HUES48 (cell line): ENCODE results near the gene PBLD.
"Not testable (repeated sequence)": the region's sequence is repeated elsewhere in the genome, so short reads cannot be mapped to it uniquely, and the experiment has no call there.

Experiments
- H3K27ac ChIP-seq: one replicate; pipeline ENCODE4 v1.7.0; 2013; ENCODE audit warnings: low read depth, low read length, inconsistent platforms
- H3K27me3 ChIP-seq: 2 replicates; pipeline ENCODE4 v1.6.1; 2013; ENCODE audit warnings: mild to moderate bottlenecking, low read length; ENCODE audit not compliant: control insufficient read depth, insufficient read depth
- H3K36me3 ChIP-seq: 2 replicates; pipeline ENCODE4 v1.6.1; 2013; ENCODE audit warnings: low read length; ENCODE audit not compliant: control insufficient read depth, insufficient read depth
- H3K4me1 ChIP-seq: 2 replicates; pipeline ENCODE4 v1.6.1; 2013; ENCODE audit warnings: mild to moderate bottlenecking, low read length; ENCODE audit not compliant: control insufficient read depth, insufficient read depth
- H3K4me3 ChIP-seq: 2 replicates; pipeline ENCODE4 v1.5.1; 2013; ENCODE audit warnings: mild to moderate bottlenecking, low read depth, low read length
- H3K9ac ChIP-seq: 2 replicates; pipeline ENCODE4 v1.6.1; 2013; ENCODE audit warnings: mild to moderate bottlenecking, low read depth, low read length, moderate library complexity
- H3K9me3 ChIP-seq: 2 replicates; pipeline ENCODE4 v1.6.1; 2013; ENCODE audit warnings: low read length; ENCODE audit not compliant: control insufficient read depth, insufficient read depth

PBLD gene

DNA sequence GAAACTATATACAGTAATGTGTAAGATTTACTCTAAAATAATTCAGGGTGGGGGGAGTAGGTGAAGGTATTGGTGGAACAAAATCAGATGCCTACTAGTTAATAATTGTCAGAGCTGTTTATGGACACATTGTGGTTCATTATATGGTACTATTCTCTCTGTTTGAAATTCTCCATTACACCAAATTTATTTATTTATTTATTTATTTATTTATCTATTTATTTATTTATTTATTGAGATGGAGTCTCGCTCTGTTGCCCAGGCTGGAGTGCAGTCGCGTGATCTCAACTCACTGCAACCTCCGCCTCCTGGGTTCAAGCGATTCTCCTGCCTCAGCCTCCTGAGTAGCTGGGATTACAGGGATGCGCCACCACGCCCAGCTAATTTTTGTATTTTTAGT is 86.3 kb downstream of the PBLD start:
- H3K4me1 ChIP-seq, H3K9me3 ChIP-seq, H3K36me3 ChIP-seq, H3K9ac ChIP-seq, H3K27ac ChIP-seq, H3K4me3 ChIP-seq: not testable (repeated sequence)
- peaks cover 24% of the 10 kb centered on the region for H3K27me3 ChIP-seq

DNA sequence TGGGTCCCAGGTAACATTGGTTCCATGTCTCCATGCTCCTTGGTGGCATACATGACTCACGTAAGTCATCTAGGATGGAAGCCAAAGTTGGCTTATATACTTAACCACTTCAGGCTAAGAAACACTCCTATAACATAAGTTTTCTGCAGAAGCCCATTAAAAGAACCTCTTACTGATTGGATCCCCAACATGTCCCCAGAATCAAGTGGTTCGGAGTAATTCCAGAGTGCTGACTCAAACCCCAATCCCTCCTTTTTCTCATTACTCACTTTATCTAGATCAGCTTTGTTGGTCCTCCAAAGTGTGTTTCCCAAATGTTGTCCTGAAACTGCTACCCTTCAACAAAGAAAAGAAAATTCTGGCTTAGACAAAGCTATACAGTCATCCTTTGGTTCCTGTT is 90.7 kb downstream of the PBLD start:
- no peak overlapping the region for H3K4me3 ChIP-seq
- H3K36me3 ChIP-seq: no peaks in the 10 kb centered on the region
- no peak overlapping the region for H3K27ac ChIP-seq
- H3K27me3 ChIP-seq: no peaks in the 10 kb centered on the region
- H3K9me3 ChIP-seq: no peaks in the 10 kb centered on the region
- no peaks in the 10 kb centered on the region for H3K4me1 ChIP-seq
- H3K9ac ChIP-seq: no peak overlapping the region

DNA sequence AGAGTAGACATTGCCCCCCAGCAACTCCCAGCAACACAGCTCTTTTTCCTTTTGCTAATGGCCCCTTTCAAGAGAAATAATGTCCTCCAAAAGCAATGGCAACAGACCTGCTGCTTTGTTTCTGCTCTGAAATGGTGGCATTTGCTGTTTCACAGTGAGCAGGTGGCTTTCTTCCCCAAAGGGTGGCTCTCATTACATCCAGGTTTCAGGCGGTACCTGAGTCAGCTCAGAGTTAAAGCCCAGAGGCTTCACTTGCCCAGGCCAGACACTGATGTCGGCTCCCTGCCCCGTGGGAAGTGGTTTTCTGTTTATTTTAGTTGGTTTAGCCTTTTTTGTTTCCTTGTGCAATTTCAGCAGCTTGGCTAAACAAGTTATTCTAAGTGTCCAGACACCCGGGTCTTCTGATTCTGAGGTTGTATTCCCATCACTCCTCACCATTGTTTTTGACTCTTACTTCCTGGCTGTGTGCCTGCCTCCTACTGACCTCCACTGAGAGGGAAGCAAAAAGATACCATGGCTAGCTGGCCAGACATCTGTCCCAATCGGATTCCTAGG is 93.1 kb downstream of the PBLD start:
- H3K9me3 ChIP-seq: no peaks in the 10 kb centered on the region
- H3K27me3 ChIP-seq: no peaks in the 10 kb centered on the region
- no peak overlapping the region for H3K9ac ChIP-seq
- H3K4me1 ChIP-seq: no peaks in the 10 kb centered on the region
- no peaks in the 10 kb centered on the region for H3K36me3 ChIP-seq
- H3K4me3 ChIP-seq: no peak overlapping the region
- no peak overlapping the region for H3K27ac ChIP-seq

- Histone ChIP-seq H3K27ac (no peak overlapping the region), H3K27me3 (no peaks in the 10 kb centered on the region), H3K9ac (no peak overlapping the region), H3K4me1 (no peaks in the 10 kb centered on the region), H3K9me3 (no peaks in the 10 kb centered on the region), H3K36me3 (no peaks in the 10 kb centered on the region), H3K4me3 (no peak overlapping the region)
These were observed 93.7 kb downstream of the PBLD start for GRCh38 chr10:68239069-68239468.

DNA sequence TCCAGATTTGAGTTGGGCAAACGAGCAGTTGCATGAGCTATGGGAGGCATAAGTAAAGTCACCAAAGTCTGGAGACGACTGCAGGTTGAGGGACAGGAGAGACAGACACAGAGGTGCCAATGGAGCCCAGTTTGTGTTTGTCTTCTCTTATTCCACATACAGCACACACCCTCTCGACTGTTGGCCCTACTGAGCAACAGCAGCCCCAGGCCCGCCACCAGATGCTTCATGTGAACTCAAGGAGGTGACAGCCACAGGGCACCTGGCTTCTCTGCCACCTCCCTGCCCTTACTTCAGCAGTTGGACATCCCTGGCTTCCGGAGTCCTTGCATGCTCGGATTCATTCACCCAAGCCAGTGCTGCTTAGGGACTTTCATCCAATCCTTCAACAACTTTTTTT is 94.4 kb downstream of the PBLD start:
- no peak overlapping the region for H3K9ac ChIP-seq
- H3K36me3 ChIP-seq: no peaks in the 10 kb centered on the region
- no peaks in the 10 kb centered on the region for H3K9me3 ChIP-seq
- H3K4me1 ChIP-seq: no peaks in the 10 kb centered on the region
- H3K27me3 ChIP-seq: peaks cover 3% of the 10 kb centered on the region
- H3K27ac ChIP-seq: no peak overlapping the region
- no peak overlapping the region for H3K4me3 ChIP-seq

DNA sequence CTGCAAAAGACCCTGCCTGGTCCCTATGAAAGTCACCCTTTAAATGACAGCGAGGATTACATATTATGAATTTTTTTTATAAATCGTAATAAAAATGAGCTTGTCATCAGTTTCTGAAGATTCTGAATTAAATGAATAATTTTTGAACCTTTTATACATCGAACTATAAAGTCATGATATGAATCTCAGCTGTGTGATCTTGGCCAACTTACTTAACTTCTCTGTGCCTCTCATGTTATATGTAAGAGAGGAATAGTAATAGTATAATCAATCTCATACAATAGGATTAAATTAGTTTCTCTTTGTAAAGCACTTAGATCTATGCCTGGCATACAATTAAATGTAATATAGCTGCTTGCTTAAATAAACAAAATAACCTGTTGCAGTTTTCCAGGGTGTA is 95.6 kb downstream of the PBLD start:
- Histone ChIP-seq H3K4me3 (no peak overlapping the region), H3K27me3 (peaks cover 15% of the 10 kb centered on the region), H3K27ac (no peak overlapping the region), H3K9ac (no peak overlapping the region), H3K4me1 (peaks cover 2% of the 10 kb centered on the region; the same call in 1 of the 2 replicates), H3K9me3 (no peaks in the 10 kb centered on the region), H3K36me3 (no peaks in the 10 kb centered on the region)

DNA sequence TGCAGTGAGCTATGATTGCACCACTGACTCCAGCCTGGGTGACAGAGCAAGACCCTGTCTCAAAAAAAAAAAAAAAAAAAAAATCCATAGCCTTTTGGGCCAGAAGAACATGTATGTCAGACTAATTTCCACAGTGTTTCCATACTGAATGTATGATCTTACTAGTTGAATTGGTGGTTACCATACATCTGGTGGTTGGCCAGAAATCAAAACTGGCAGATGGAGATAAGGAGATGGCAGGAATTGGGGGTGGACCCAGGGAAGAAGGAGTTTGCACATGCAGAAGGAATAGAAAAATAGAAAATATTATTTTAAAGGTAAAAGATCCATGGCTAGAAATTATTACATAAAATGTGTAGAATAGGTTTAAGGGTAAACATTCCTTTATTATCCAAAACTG is 97.1 kb downstream of the PBLD start:
- H3K36me3 ChIP-seq: no peaks in the 10 kb centered on the region
- H3K4me1 ChIP-seq: peaks cover 8% of the 10 kb centered on the region
- peaks cover 25% of the 10 kb centered on the region for H3K27me3 ChIP-seq
- H3K4me3 ChIP-seq: no peak overlapping the region
- no peak overlapping the region for H3K27ac ChIP-seq
- no peaks in the 10 kb centered on the region for H3K9me3 ChIP-seq
- H3K9ac ChIP-seq: no peak overlapping the region

GRCh38 chr10:68235111-68235510 is 97.6 kb downstream of the PBLD start:
- peaks cover 30% of the 10 kb centered on the region for H3K27me3 ChIP-seq
- H3K4me1 ChIP-seq: peaks cover 9% of the 10 kb centered on the region
- no peak overlapping the region for H3K4me3 ChIP-seq
- H3K9ac ChIP-seq: no peak overlapping the region
- no peaks in the 10 kb centered on the region for H3K36me3 ChIP-seq
- H3K9me3 ChIP-seq: no peaks in the 10 kb centered on the region
- no peak overlapping the region for H3K27ac ChIP-seq

- no peak overlapping the region for H3K9ac ChIP-seq
- no peaks in the 10 kb centered on the region for H3K9me3 ChIP-seq
- no peak overlapping the region for H3K4me3 ChIP-seq
- peaks cover 9% of the 10 kb centered on the region for H3K4me1 ChIP-seq
- H3K27ac ChIP-seq: no peak overlapping the region
- H3K36me3 ChIP-seq: no peaks in the 10 kb centered on the region
- peaks cover 35% of the 10 kb centered on the region for H3K27me3 ChIP-seq
These were observed 99.7 kb downstream of the PBLD start for GRCh38 chr10:68233046-68233445.
